Common myeloid progenitor, CD34-positive (primary cell): Measurements from ENCODE around the gene FOLR3.
A peak's percentile ranks its signal among the peaks of the same experiment; 100 is the strongest.

Source experiments
- CTCF ChIA-PET: fragments of 350-600 bp; sonication (Branson Sonifier 250); formaldehyde crosslinking; loops from one replicate; lab custom pipeline; 2021; ENCODE audit warnings: antibody characterized with exemption; lab: Charles Lee
- POLR2A ChIA-PET: fragments of 350-600 bp; sonication (Branson Sonifier 250); formaldehyde crosslinking; loops from one replicate; lab custom pipeline; 2021; ENCODE audit warnings: antibody characterized with exemption; lab: Charles Lee
- DNase-seq, 3 donors: peaks; one replicate each; pipeline versions ENCODE4 v3.0.0 to v3.0.0-alpha.2; 2013
- H3K27ac ChIP-seq, 2 experiments: 1 replicate in 1 of 2; 2 replicates in 1 of 2; pipeline ENCODE4 v1.7.0; 2013; ENCODE audit warnings: inconsistent platforms in 2 of 2, low read length in 2 of 2, mild to moderate bottlenecking in 2 of 2, low read depth in 1 of 2, moderate library complexity in 1 of 2; ENCODE audit not compliant: severe bottlenecking in 2 of 2, insufficient read depth in 1 of 2, poor library complexity in 1 of 2
- H3K27me3 ChIP-seq, 5 experiments: replicated peaks in 2 of 5; 1 replicate in 3 of 5; 2 replicates in 2 of 5; pipeline versions ENCODE4 v1.6.1 to v1.7.0; 2013; ENCODE audit warnings: low read length in 4 of 5, mild to moderate bottlenecking in 2 of 5, moderate library complexity in 2 of 5, inconsistent platforms in 1 of 5; ENCODE audit not compliant: insufficient read depth in 5 of 5, control insufficient read depth in 4 of 5
- H3K36me3 ChIP-seq, 4 experiments: 1 replicate in 2 of 4; 2 replicates in 2 of 4; pipeline versions ENCODE4 v1.6.1 to v1.7.0; 2013; ENCODE audit warnings: low read length in 3 of 4, control low read depth in 1 of 4, mild to moderate bottlenecking in 1 of 4; ENCODE audit not compliant: control insufficient read depth in 4 of 4, insufficient read depth in 4 of 4
- H3K4me1 ChIP-seq, 4 experiments: 1 replicate in 3 of 4; 2 replicates in 1 of 4; pipeline versions ENCODE4 v1.6.1 to v1.7.1; 2013; ENCODE audit warnings: low read length in 3 of 4, mild to moderate bottlenecking in 3 of 4, control low read depth in 1 of 4, inconsistent platforms in 1 of 4, moderate library complexity in 1 of 4; ENCODE audit not compliant: control insufficient read depth in 4 of 4, insufficient read depth in 4 of 4; ENCODE audit errors: control extremely low read depth in 1 of 4
- H3K4me3 ChIP-seq, 7 experiments: 1 replicate in 4 of 7; 2 replicates in 3 of 7; pipeline versions ENCODE4 v1.5.1 to v1.7.0; 2013; ENCODE audit warnings: mild to moderate bottlenecking in 7 of 7, low read length in 6 of 7, moderate library complexity in 6 of 7, inconsistent platforms in 2 of 7, low read depth in 2 of 7, control low read depth in 1 of 7; ENCODE audit not compliant: insufficient read depth in 4 of 7, control insufficient read depth in 1 of 7; ENCODE audit errors: extremely low read depth in 1 of 7
- H3K9me3 ChIP-seq, 5 experiments: 1 replicate in 4 of 5; 2 replicates in 1 of 5; pipeline versions ENCODE4 v1.6.1 to v1.7.1; 2013; ENCODE audit warnings: low read length in 4 of 5, mild to moderate bottlenecking in 2 of 5, inconsistent platforms in 1 of 5, low read depth in 1 of 5, moderate library complexity in 1 of 5; ENCODE audit not compliant: control insufficient read depth in 4 of 5, insufficient read depth in 2 of 5; ENCODE audit errors: control extremely low read depth in 1 of 5
- WGBS: methylation state at CpG from one replicate; pipeline ENCODE4 v1.1.5; 2013; ENCODE audit not compliant: insufficient coverage; 5-methylcytosine and 5-hydroxymethylcytosine counted together

The FOLR3 gene

GRCh38 chr11:72102162-72102561 lies 33.4 kb upstream of the FOLR3 start:
- 48% methylated on average over 2 of the region's 4 CpGs for WGBS
- POLR2A ChIA-PET = interaction anchor here (0.6 to 3.0 kb wide), 5 partner anchors 9 to 712 kb away, joined by 3 to 21 read pairs (median 7); partner anchors contain the start of gene ATG16L2
- peaks cover 8 to 30% (median 19%) of the 10 kb centered on the region in 4 experiments for H3K36me3 ChIP-seq
- no peaks in the 10 kb centered on the region for H3K27me3 ChIP-seq
- H3K27ac ChIP-seq = peak overlapping the region; percentile 95 to 96
- CTCF ChIA-PET = interaction anchor here (1.2 to 13.8 kb wide), 8 partner anchors 9 to 78 kb away, joined by 3 to 394 read pairs (median 9); partner anchors contain the start of genes ANAPC15 and LRRC51
- H3K4me1 ChIP-seq = peaks cover 36 to 56% (median 52%) of the 10 kb centered on the region in 4 experiments
- DNase-seq = no peak
- no peaks in the 10 kb centered on the region for H3K9me3 ChIP-seq
- peak overlapping the region; percentile 72 to 94 (median 87) for H3K4me3 ChIP-seq

GRCh38 chr11:72102631-72102945 lies 32.9 kb upstream of the FOLR3 start:
- POLR2A ChIA-PET = interaction anchor here (0.6 to 3.0 kb wide), 3 partner anchors 8 to 62 kb away, joined by 3 to 21 read pairs (median 7); no protein-coding TSS in a partner anchor
- CTCF ChIA-PET = interaction anchor here (1.2 to 13.8 kb wide), 6 partner anchors 8 to 78 kb away, joined by 3 to 394 read pairs (median 26); partner anchors contain the start of gene LRRC51
- H3K4me3 ChIP-seq = peak overlapping the region; percentile 72 to 94 (median 87)
- WGBS = 2% methylated on average over 7 of the region's 9 CpGs
- no peaks in the 10 kb centered on the region for H3K27me3 ChIP-seq
- no peak for DNase-seq
- peak overlapping the region; percentile 95 to 96 for H3K27ac ChIP-seq
- H3K9me3 ChIP-seq = no peaks in the 10 kb centered on the region
- peaks cover 36 to 56% (median 52%) of the 10 kb centered on the region in 4 experiments for H3K4me1 ChIP-seq
- H3K36me3 ChIP-seq = peaks cover 5 to 28% (median 17%) of the 10 kb centered on the region in 4 experiments

- CTCF ChIA-PET = interaction anchor here (0.9 to 13.8 kb wide), 8 partner anchors 11 to 79 kb away, joined by 3 to 394 read pairs (median 5); partner anchors contain the start of gene LRRC51
- H3K36me3 ChIP-seq = peaks cover 2 to 28% (median 14%) of the 10 kb centered on the region in 4 experiments
- WGBS = 5% methylated on average over 52 of the region's 64 CpGs
- DNase-seq = peak; percentile 99 to 100 (median 100)
- peaks cover 36 to 54% (median 51%) of the 10 kb centered on the region in 4 experiments for H3K4me1 ChIP-seq
- POLR2A ChIA-PET = interaction anchor here (0.6 to 3.0 kb wide), 2 partner anchors 11 to 62 kb away, joined by 7 to 21 read pairs; no protein-coding TSS in a partner anchor
- H3K27ac ChIP-seq = peak within 1 kb of the TSS; percentile 95 to 96
- no peaks in the 10 kb centered on the region for H3K9me3 ChIP-seq
- peak within 1 kb of the TSS; percentile 72 to 94 (median 87) for H3K4me3 ChIP-seq
- H3K27me3 ChIP-seq = no peaks in the 10 kb centered on the region
These were observed 32.4 kb upstream of the FOLR3 start, which contains the start of gene LAMTOR1 for GRCh38 chr11:72102946-72103753. TSS of gene LAMTOR1 (minus strand) at chr11:72103297. CDS start at chr11:72103224, 73 bp downstream.

- ChIA-PET POLR2A (no interaction called here), CTCF (interaction anchor here (0.9 to 1.5 kb wide), 4 partner anchors 15 to 78 kb away, joined by 3 to 4 read pairs (median 3); no protein-coding TSS in a partner anchor)
- 84% methylated on average over 8 of the region's 11 CpGs for WGBS
- Histone ChIP-seq H3K4me3 (peak overlapping the region in 5 of 7 experiments; percentile 29 to 87 (median 70)), H3K4me1 (peaks cover 36 to 49% (median 47%) of the 10 kb centered on the region in 4 experiments), H3K9me3 (no peaks in the 10 kb centered on the region), H3K36me3 (peaks cover under 1 to 27% (median 10%) of the 10 kb centered on the region in 4 experiments), H3K27me3 (no peaks in the 10 kb centered on the region), H3K27ac (peak overlapping the region in 1 of 2 experiments; percentile 96)
- no peak for DNase-seq
These were observed 31.8 kb upstream of the FOLR3 start for GRCh38 chr11:72103754-72104167.

- no peak within 1 kb of the TSS for H3K4me3 ChIP-seq
- POLR2A ChIA-PET = no interaction called here
- H3K9me3 ChIP-seq = no peaks in the 10 kb centered on the region
- DNase-seq = no peak
- no peak within 1 kb of the TSS for H3K27ac ChIP-seq
- WGBS = 96% methylated on average over 14 of the region's 14 CpGs
- peaks cover 0 to 30% (median 9%) of the 10 kb centered on the region in 4 experiments for H3K36me3 ChIP-seq
- peaks cover 21 to 28% (median 26%) of the 10 kb centered on the region in 4 experiments for H3K4me1 ChIP-seq
- CTCF ChIA-PET = interaction anchor here (0.6 to 1.1 kb wide), 3 partner anchors 38 to 507 kb away, joined by 3 to 4 read pairs (median 3); no protein-coding TSS in a partner anchor
- H3K27me3 ChIP-seq = no peaks in the 10 kb centered on the region
These were observed 29.6 kb upstream of the FOLR3 start, which contains the start of gene TOMT for GRCh38 chr11:72105888-72106287. TSS of gene TOMT (plus strand) at chr11:72105924. CDS start at chr11:72105952, 28 bp downstream.

- Histone ChIP-seq H3K4me3 (peak overlapping the region; percentile 64 to 92 (median 78)), H3K9me3 (no peaks in the 10 kb centered on the region), H3K4me1 (peaks cover 13 to 18% (median 16%) of the 10 kb centered on the region in 4 experiments), H3K27me3 (no peaks in the 10 kb centered on the region), H3K27ac (peak overlapping the region; percentile 97 to 99), H3K36me3 (peaks cover 0 to 26% (median 8%) of the 10 kb centered on the region in 4 experiments)
- DNase-seq = peak in 2 of 3 donors; percentile 55 to 65
- 18% methylated on average over 7 of the region's 10 CpGs for WGBS
- ChIA-PET POLR2A (interaction anchor here (0.8 to 1.9 kb wide), 4 partner anchors 10 to 155 kb away, joined by 3 to 14 read pairs (median 4); no protein-coding TSS in a partner anchor), CTCF (interaction anchor here (1.1 to 3.2 kb wide), 8 partner anchors 10 to 85 kb away, joined by 3 to 13 read pairs (median 6); no protein-coding TSS in a partner anchor)
These were observed 24.0 kb upstream of the FOLR3 start for GRCh38 chr11:72111300-72112142.
